Eye (tissue), 1 donor: ENCODE results near the gene SULF2.
"Not testable (repeated sequence)": the region's sequence is repeated elsewhere in the genome, so short reads cannot be mapped to it uniquely, and the experiment has no call there.

ENCODE experiments used
- DNase-seq: peaks from one replicate; pipeline ENCODE4 v3.0.0-alpha.2; 2015

Gene SULF2

GRCh38 chr20:47785311-47785853, at the start of gene SULF2:
Gene SULF2 (minus strand): TSS chr20:47785481. CDS start chr20:47757363, 28,118 bp downstream.
- no peak for DNase-seq

GRCh38 chr20:47831675-47832074, 46.4 kb upstream of the SULF2 start:
- not testable (repeated sequence) for DNase-seq

- DNase-seq: not testable (repeated sequence)
Measured at GRCh38 chr20:47826716-47827115, 41.4 kb upstream of the SULF2 start.

DNA sequence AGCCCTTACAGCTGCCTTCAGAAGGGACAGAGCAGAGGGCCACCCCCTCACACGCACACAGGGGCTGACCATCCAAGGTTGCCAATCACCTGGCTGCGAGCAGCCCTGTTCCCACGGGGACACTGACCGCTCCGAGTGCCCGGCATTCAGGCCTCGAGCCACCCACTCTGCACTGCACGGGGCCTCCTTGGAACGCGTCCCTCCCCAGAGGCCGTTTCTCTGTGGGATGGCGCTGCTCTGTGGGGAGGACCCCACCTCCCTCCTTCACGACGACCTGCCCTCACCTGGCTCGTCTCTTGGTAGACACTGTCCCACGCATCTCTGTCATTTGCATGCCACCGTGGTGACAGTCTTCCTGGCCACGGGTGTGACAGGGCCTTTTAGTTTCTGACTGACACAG, 40.7 kb upstream of the SULF2 start:
- not testable (repeated sequence) for DNase-seq

- no peak for DNase-seq
Measured at GRCh38 chr20:47825011-47825762, 39.9 kb upstream of the SULF2 start.

- not testable (repeated sequence) for DNase-seq
Measured at GRCh38 chr20:47823941-47824340, 38.7 kb upstream of the SULF2 start.

DNA sequence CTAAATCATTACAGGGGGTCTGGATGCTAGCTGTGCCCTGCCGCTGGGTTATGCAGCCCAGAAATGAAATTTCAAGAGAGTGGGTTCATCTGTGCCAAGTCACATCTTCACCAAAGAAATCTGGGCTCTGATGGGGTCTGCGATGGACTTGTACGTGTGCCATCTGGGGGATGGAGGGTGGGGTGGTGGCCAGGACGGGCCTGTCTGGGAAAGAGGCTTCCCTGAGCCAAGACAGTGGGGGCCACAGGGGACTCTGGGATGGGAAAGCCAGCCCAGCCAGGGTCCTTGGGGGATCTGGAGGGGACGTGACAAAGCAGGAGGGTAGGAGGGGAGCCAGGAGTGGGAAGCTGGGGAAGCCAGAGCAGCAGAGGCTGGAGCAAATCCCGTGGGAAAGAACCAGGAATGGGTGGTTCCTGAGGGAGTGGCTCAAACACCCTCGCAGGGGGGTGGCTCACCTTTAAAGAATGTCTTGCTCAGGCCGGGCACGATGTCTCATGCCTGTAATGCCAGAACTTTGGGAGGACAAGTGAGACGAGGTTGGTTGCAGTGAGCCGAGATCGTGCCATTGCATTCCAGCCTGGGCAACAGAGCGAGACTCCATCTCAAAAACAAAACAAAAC, 36.3 kb upstream of the SULF2 start:
- no peak for DNase-seq

GRCh38 chr20:47818996-47819609, 33.8 kb upstream of the SULF2 start:
- peak; percentile 44 for DNase-seq

DNA sequence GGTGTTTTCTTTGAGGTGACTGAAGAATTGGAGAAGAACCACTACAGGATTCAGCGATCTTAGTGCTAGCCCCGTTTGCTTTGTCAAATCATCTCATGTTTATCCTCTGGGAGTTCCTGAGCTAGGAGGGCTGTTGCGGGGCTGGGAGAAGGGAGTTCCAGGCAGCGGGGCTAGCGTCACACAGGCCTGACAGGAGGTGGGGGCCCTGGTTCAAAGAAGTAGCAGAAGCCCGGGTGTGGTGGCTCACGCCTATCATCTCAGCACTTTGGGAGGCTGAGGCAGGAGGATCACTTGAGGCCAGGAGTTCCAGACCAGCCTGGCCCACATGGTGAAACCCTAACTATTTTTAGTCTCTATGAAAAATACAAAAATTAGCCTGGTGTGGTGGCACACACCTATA, 33.2 kb upstream of the SULF2 start:
- DNase-seq: no peak

DNA sequence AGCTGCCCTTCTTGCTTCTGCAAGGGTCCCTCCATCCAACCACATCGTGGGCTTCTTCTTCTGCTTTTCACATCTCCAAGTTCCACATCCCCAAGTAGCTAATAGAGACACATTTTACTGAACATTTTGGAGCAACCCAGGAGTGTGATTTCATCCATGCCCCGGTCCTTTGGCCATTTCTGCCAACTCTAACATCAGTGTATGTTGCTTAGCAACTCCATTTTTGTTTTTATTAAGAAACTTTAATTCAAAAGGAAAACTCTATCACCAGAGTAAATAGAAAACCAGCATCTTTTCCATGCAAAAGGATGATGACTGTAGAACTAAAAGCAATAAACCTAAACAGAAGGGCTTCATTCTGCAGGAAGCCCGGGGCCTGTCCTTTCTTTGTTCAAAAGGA, 32.7 kb upstream of the SULF2 start:
- no peak for DNase-seq

GRCh38 chr20:47817573-47817972, 32.3 kb upstream of the SULF2 start:
- peak; percentile 39 for DNase-seq

DNA sequence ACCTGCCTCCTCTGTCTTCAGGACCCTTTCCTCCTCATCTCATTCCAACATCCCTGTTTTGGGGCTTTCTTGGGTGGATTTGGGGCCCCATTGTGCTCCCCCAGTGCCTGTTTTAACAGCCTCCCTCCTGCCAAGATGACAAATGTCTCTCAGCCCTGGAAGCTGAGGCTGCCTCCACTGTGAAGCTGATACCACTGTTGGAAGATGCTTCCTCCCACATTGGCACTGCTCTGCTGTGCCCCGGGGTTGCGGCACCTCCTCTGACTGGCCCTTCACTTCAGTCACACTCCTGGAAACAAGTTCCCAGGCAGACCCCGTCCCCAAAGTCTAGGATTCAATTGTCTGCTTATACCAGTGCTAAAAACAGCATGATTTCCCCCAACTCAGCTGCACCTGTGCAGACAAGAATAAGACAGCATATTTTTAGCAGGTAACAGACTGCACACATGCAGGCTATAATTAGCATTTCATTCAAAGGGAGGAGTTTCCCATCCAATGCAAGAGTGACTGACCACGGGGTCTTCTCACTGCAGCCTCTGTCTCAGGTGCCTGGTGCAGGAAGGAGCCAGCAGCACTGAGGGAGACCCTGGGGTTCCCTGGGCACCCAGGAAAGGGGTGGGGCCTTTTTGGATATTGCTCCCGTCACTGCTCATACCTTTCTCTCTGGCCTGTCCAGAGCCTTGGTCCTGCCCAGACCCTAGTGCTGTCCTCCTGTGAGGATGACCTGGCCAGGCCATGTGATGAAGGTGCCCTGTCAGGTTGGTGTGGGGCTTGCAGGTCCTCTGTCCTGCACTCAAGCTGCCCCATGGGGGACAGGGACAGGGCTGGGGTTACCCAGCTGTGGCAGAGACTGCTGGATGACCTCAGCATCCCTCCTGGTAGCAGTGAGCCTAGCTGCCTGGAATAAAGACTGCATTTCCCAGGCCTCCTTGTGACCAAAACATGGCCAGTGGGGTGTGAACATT, 31.5 kb upstream of the SULF2 start:
- DNase-seq: no peak

DNA sequence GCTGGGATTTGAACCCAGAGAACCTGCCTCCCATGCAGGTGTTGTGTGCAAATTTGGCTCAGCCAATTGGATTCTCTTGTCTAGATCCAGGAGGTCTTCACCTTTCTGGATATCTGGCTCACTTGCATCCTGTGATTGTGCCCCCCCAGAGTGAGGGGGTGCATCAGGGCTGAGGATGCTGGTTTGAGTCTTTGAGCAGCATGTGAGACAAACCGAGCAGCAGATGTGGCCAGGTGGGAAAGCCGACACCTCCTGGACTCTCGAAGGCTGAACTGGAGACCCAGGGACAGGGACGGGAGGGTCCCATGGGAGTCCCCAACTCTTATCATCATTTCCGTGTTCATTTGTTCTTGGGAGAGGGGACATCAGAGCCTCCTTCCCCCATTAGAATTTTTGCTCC, 30.6 kb upstream of the SULF2 start:
- no peak for DNase-seq

- DNase-seq: no peak
Measured at GRCh38 chr20:47815416-47815806, 30.1 kb upstream of the SULF2 start.

- no peak for DNase-seq
Measured at GRCh38 chr20:47814632-47815415, 29.5 kb upstream of the SULF2 start.

DNA sequence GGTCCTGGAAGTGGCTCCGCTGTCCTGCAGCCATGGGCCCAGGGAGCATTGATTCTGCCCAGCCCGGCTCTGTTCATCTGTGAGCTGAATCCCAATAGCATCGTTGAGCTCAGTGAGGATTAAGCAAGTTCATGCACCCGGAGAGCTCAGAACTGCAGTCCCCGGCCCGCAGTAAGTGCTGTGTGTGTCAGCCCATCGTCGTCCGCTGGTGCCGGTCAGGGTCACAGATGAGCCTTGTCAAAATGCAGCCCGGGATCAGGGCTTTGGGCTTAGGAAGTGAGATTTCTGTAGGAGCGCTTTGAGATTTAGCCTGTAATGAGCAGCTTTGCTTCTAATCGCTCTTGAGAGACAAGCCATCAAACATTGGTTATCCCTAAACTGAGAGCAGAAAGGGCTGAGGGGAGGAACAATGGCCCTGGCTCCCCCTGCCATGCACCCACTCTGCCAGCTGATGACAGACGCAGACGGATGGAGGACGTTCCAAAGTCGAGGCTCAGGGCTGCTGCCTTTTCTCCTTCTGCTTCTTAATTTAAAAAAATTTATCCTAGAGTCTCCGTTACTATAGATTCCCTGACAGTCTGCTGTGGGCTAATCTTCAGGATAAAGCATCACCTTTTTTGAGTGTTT, 25.6 kb upstream of the SULF2 start:
- DNase-seq: no peak

DNA sequence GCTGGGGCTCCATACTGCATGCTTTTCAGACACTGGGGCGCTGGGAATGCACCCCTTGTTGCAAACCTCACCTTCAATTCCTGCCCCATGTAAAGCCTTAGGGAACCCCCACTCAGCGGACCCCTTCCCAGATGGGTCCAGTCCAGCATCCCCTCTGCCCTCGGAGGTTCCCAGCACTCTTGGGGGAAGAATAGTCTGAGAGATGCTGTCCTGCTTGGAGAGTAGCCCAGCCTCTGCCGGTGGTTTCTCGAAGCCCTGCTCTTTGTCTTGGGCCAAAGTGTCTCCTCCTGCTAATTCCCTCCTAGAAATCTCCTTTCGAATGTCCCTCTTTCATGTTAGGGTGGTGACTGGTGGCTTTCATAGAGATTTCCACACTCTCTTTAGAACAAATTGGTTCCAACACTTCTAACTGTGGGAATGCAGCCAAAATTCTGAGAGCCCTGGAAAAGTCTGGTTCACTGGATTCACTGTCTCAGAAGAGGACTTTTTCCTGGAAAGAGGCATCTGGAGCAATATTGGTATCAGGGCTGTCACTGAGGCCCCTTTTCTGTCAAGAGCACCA, 24.9 kb upstream of the SULF2 start:
- DNase-seq: no peak

GRCh38 chr20:47809161-47809960, 24.1 kb upstream of the SULF2 start:
- DNase-seq: no peak

DNA sequence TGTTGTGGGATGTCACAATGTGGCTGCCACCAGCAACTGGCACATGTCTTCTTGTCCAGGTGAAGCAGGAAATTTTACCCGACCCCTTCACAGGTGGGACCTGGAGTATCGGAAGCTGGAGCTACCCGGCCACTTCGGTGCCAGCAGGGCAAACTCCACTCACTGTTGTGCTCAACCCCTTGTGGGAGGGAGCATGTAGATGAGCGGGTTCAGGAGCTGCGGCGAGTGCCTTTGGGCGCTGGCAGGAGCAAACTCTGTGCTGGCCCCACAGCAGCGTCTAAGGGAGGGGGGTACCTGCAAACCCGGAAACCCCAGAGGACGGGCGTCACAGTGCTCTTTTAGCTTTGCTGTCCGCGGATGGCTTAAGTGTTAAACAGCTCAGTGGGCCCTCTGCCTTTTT, 20.7 kb upstream of the SULF2 start:
- no peak for DNase-seq

DNA sequence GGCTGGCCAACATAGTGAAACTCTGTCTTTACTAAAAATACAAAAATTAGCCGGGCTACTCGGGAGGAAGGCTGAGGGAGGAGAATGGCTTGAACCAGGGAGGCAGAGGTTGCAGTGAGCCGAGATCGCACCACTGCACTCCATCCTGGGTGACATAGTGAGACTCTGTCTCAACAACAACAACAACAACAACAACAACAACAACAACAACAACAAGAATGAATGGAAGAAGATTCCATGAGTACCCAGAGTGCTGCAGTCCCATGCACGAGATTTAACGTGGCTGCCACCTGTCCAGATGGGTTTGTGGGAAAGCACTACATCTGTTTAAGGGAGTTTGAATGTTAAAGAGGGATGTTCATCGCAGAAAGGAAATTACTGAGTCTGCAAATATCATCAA, 19.7 kb upstream of the SULF2 start:
- DNase-seq: not testable (repeated sequence)
